WERI-Rb-1 (cell line): ENCODE measurements around the gene PILRB.

Experiments used
- DNase-seq: peaks from one replicate; pipeline ENCODE4 v3.0.0-alpha.2; 2020
- H3K27ac ChIP-seq: fragments of 250-450 bp; sonication (Bioruptor Pico); 2 replicates; pipeline ENCODE4 v1.5.1; 2020; ENCODE audit warnings: mild to moderate bottlenecking, moderate library complexity
- H3K27me3 ChIP-seq: fragments of 250-450 bp; sonication (Bioruptor Pico); 2 replicates; pipeline ENCODE4 v1.5.1; 2021; ENCODE audit warnings: mild to moderate bottlenecking, low read depth, moderate library complexity; ENCODE audit not compliant: insufficient read depth, severe bottlenecking
- H3K36me3 ChIP-seq: fragments of 250-450 bp; sonication (Bioruptor Pico); 2 replicates; pipeline ENCODE4 v1.5.1; 2020; ENCODE audit warnings: mild to moderate bottlenecking, moderate library complexity
- H3K4me3 ChIP-seq: 2 replicates; pipeline ENCODE4 v1.5.1; 2011; ENCODE audit warnings: low read depth, mild to moderate bottlenecking, control low read depth, low read length
- H3K9me3 ChIP-seq: fragments of 250-450 bp; sonication (Bioruptor Pico); 2 replicates; pipeline ENCODE4 v1.5.1; 2021; ENCODE audit warnings: mild to moderate bottlenecking, moderate library complexity; ENCODE audit not compliant: severe bottlenecking
- CTCF ChIP-seq: IDR thresholded peaks from 2 replicates; pipeline ENCODE4 v1.5.1; 2011; ENCODE audit warnings: low read depth, mild to moderate bottlenecking, control low read depth, inconsistent platforms, low read length

PILRB gene

GRCh38 chr7:100370746-100371145, 12.8 kb downstream of the PILRB start:
- no peak for DNase-seq
- TF ChIP-seq CTCF = no peak
- Histone ChIP-seq H3K9me3 (no peaks in the 10 kb centered on the region), H3K27ac (no peak overlapping the region), H3K4me3 (no peak overlapping the region), H3K27me3 (no peaks in the 10 kb centered on the region), H3K36me3 (peaks cover 13% of the 10 kb centered on the region)

GRCh38 chr7:100371561-100372171, 13.7 kb downstream of the PILRB start:
- no peaks in the 10 kb centered on the region for H3K27me3 ChIP-seq
- no peak overlapping the region for H3K4me3 ChIP-seq
- TF ChIP-seq CTCF = no peak
- DNase-seq = no peak
- H3K27ac ChIP-seq = no peak overlapping the region
- peaks cover 13% of the 10 kb centered on the region for H3K36me3 ChIP-seq
- no peaks in the 10 kb centered on the region for H3K9me3 ChIP-seq

GRCh38 chr7:100372256-100372655, 14.3 kb downstream of the PILRB start:
- Histone ChIP-seq H3K27me3 (no peaks in the 10 kb centered on the region), H3K36me3 (peaks cover 13% of the 10 kb centered on the region), H3K4me3 (no peak overlapping the region), H3K9me3 (no peaks in the 10 kb centered on the region), H3K27ac (no peak overlapping the region)
- no peak for TF ChIP-seq CTCF
- no peak for DNase-seq

- Histone ChIP-seq H3K9me3 (no peaks in the 10 kb centered on the region), H3K27ac (no peak overlapping the region)
Observed at GRCh38 chr7:100372694-100373093, 14.8 kb downstream of the PILRB start.

GRCh38 chr7:100373261-100373831, 15.4 kb downstream of the PILRB start, which contains the start of gene PILRA:
TSS of gene PILRA (plus strand) at chr7:100373487. CDS start at chr7:100373657, 170 bp downstream.
- Histone ChIP-seq H3K4me3 (no peak within 1 kb of the TSS), H3K27ac (no peak within 1 kb of the TSS), H3K36me3 (peaks cover 9% of the 10 kb centered on the region), H3K9me3 (no peaks in the 10 kb centered on the region), H3K27me3 (no peaks in the 10 kb centered on the region)
- no peak for TF ChIP-seq CTCF
- no peak for DNase-seq

More at GRCh38 chr7:100372694-100373093, 14.8 kb downstream of the PILRB start:
- TF ChIP-seq CTCF = no peak
- H3K27me3 ChIP-seq = no peaks in the 10 kb centered on the region
- DNase-seq = no peak
- H3K36me3 ChIP-seq = peaks cover 13% of the 10 kb centered on the region
- H3K4me3 ChIP-seq = no peak overlapping the region
